ENCODE results near the gene TRIM13.
"Not testable (repeated sequence)": the region's sequence is repeated elsewhere in the genome, so short reads cannot be mapped to it uniquely, and the experiment has no call there.

The TRIM13 gene

GRCh38 chr13:49998714-49999624, 2.1 kb downstream of the TRIM13 start:
- no peak for DNase-seq

GRCh38 chr13:50001287-50001686, 4.4 kb downstream of the TRIM13 start:
- no peak for DNase-seq

GRCh38 chr13:50006426-50007135, 9.7 kb downstream of the TRIM13 start:
- DNase-seq, result no peak

- no peak for DNase-seq
These were observed 14.6 kb downstream of the TRIM13 start for GRCh38 chr13:50011461-50011860.

GRCh38 chr13:50012396-50013169, 15.7 kb downstream of the TRIM13 start:
- DNase-seq, result no peak

- no peak for DNase-seq
These were observed 17.5 kb downstream of the TRIM13 start for GRCh38 chr13:50014386-50014785.

- DNase-seq, result no peak
These were observed 18.4 kb downstream of the TRIM13 start, which contains the start of gene KCNRG for GRCh38 chr13:50015258-50015657. TSS of gene KCNRG (plus strand) at chr13:50015444. CDS start at chr13:50015494, 50 bp downstream.

GRCh38 chr13:50015750-50016149, 18.9 kb downstream of the TRIM13 start:
- no peak for DNase-seq

GRCh38 chr13:50016444-50016843, 19.6 kb downstream of the TRIM13 start:
- no peak for DNase-seq

- DNase-seq, result no peak
These were observed 21.0 kb downstream of the TRIM13 start for GRCh38 chr13:50017819-50018218.

GRCh38 chr13:50025436-50025835, 28.6 kb downstream of the TRIM13 start:
- no peak for DNase-seq

GRCh38 chr13:50026788-50027473, 30.1 kb downstream of the TRIM13 start:
- no peak for DNase-seq

GRCh38 chr13:50030315-50030714, 33.5 kb downstream of the TRIM13 start:
- DNase-seq, result no peak

- DNase-seq, result no peak
These were observed 36.9 kb downstream of the TRIM13 start for GRCh38 chr13:50033725-50034124.

- DNase-seq, result no peak
These were observed 40.9 kb downstream of the TRIM13 start for GRCh38 chr13:50037788-50038187.

- no peak for DNase-seq
These were observed 41.4 kb downstream of the TRIM13 start for GRCh38 chr13:50038266-50038665.

GRCh38 chr13:50052478-50052877, 55.6 kb downstream of the TRIM13 start:
- DNase-seq, result no peak

- no peak for DNase-seq
These were observed 57.0 kb downstream of the TRIM13 start for GRCh38 chr13:50053844-50054243.

GRCh38 chr13:50055454-50055853, 58.6 kb downstream of the TRIM13 start:
- no peak for DNase-seq

- DNase-seq, result no peak
These were observed 63.9 kb downstream of the TRIM13 start for GRCh38 chr13:50060718-50061117.

GRCh38 chr13:50062336-50062735, 65.5 kb downstream of the TRIM13 start:
- DNase-seq, result not testable (repeated sequence)

GRCh38 chr13:50065712-50066111, 68.9 kb downstream of the TRIM13 start:
- no peak for DNase-seq

Measured in NCI-H774 (cell line).